Ishikawa (cell line): ENCODE results near the gene PITPNM2.
A peak's percentile ranks its signal among the peaks of the same experiment; 100 is the strongest.

Experiments used
- MAX ChIP-seq: IDR thresholded peaks from 2 replicates; pipeline ENCODE4 v1.6.1; 2012
- RAD21 ChIP-seq: IDR thresholded peaks from 2 replicates; pipeline ENCODE4 v1.6.1; 2012; ENCODE audit warnings: low read depth
- TEAD4 ChIP-seq: IDR thresholded peaks from 2 replicates; pipeline ENCODE4 v1.6.1; 2012

GRCh38 chr12:123126294-123127181, 24.4 kb downstream of the PITPNM2 start:
- no peak for TF ChIP-seq RAD21
- no peak for TF ChIP-seq MAX
- peak; percentile 38; the same call in 1 of the 2 replicates for TF ChIP-seq TEAD4
